Gastrocnemius medialis (tissue), 4 donors: ENCODE results near the gene ITPKB. TPM values are rescaled to one million over a fixed set of nuclear protein-coding genes. Genes with fewer than 3 reads are reported as not detected.
A peak's percentile ranks its signal among the peaks of the same experiment; 100 is the strongest.

Source experiments
- ATAC-seq, 2 donors: fragments of 150-250 bp; one replicate each; pipeline ENCODE4 v1.9.1; 2016
- DNase-seq, 2 donors: peaks; one replicate each; pipeline ENCODE4 v3.0.0-alpha.2; 2019
- H3K27ac ChIP-seq, 4 donors: fragments of 200-600 bp; sonication (generic); 1 replicate in 1 of 4; 2 replicates in 3 of 4; pipeline ENCODE4 v1.5.1; 2016 to 2018; ENCODE audit warnings: mild to moderate bottlenecking in 2 of 4, moderate library complexity in 1 of 4
- H3K27me3 ChIP-seq, 3 donors: fragments of 200-600 bp; sonication (generic) in 2 of 3; 1 replicate in 1 of 3; 2 replicates in 2 of 3; pipeline versions ENCODE4 v1.5.1 to v1.6.0; 2016 to 2019; ENCODE audit warnings: mild to moderate bottlenecking in 1 of 3, moderate library complexity in 1 of 3
- H3K36me3 ChIP-seq, 2 donors: fragments of 200-600 bp; sonication (generic) in 1 of 2; one replicate each; pipeline ENCODE4 v1.5.1; 2017 to 2018
- H3K4me1 ChIP-seq, 2 donors: fragments of 200-600 bp; sonication (generic) in 1 of 2; one replicate each; pipeline ENCODE4 v1.5.1; 2016 to 2017; ENCODE audit warnings: mild to moderate bottlenecking in 2 of 2
- H3K4me3 ChIP-seq, 4 donors: fragments of 200-600 bp; sonication (generic) in 3 of 4; 1 replicate in 1 of 4; 2 replicates in 3 of 4; pipeline ENCODE4 v1.5.1; 2016 to 2019; ENCODE audit warnings: mild to moderate bottlenecking in 2 of 4
- H3K9me3 ChIP-seq, 3 donors: fragments of 200-600 bp; sonication (generic) in 2 of 3; 1 replicate in 1 of 3; 2 replicates in 2 of 3; pipeline ENCODE4 v1.5.1; 2016 to 2019
- CTCF ChIP-seq, 5 experiments: fragments of 450-650 bp in 3 of 5; fragments of 200-600 bp in 2 of 5; sonication (generic) in 2 of 5; IDR thresholded peaks in 4 of 5; conservative IDR thresholded peaks in 1 of 5; 1 replicate in 4 of 5; 2 replicates in 1 of 5; pipeline ENCODE4 v1.5.1; 2016 to 2019; ENCODE audit warnings: antibody characterized with exemption in 5 of 5, mild to moderate bottlenecking in 3 of 5, moderate library complexity in 3 of 5
- POLR2A ChIP-seq, 2 donors: fragments of 450-650 bp; IDR thresholded peaks; one replicate each; pipeline ENCODE4 v1.6.1; 2017; ENCODE audit warnings: antibody characterized with exemption in 2 of 2, mild to moderate bottlenecking in 2 of 2, moderate library complexity in 2 of 2
- in situ Hi-C, 4 donors: fragments of 200-750 bp; cut with MboI; loops; one replicate each; pipeline versions ENCODE4 v1.15.0 to v1.8.0; 2017; ENCODE audit warnings: low sequenced_read_pairs in 4 of 4
- intact Hi-C: fragments of 100-400 bp; cut with DNase I; formaldehyde crosslinking; loops from one replicate; pipeline ENCODE4 v1.15.1; 2023; ENCODE audit warnings: low total_unique reads
- total RNA-seq, 4 donors: library from RNA; depleted of rRNA; stranded (reverse); fragments of >200 nt; gene quantifications; one replicate each; pipeline versions ENCODE4 v1.1.0 to v1.2.3, GENCODE V29; 2016

ITPKB gene
- total RNA-seq, 4 donors from 2014 or later, result 7.1 to 13.9 (median 7.8) TPM

GRCh38 chr1:226634611-226635246 is 104.4 kb downstream of the ITPKB start:
- intact Hi-C loops, result loop anchor here (1.0 to 5.0 kb wide), 4 partner anchors 53 to 194 kb away; partner anchors contain the start of gene ITPKB
- TF ChIP-seq POLR2A (IDR thresholded peaks at IDR 0.05) (no peak), CTCF (IDR thresholded peaks at IDR 0.05 in 4 of 5, conservative IDR thresholded peaks at IDR 0.05 in 1 of 5) (no peak)
- Histone ChIP-seq H3K4me1 (peaks cover 33 to 41% of the 10 kb centered on the region in 2 donors), H3K4me3 (no peak overlapping the region), H3K9me3 (no peaks in the 10 kb centered on the region), H3K36me3 (peaks cover 0 to 5% of the 10 kb centered on the region in 2 donors), H3K27me3 (no peaks in the 10 kb centered on the region), H3K27ac (peak overlapping the region; percentile 29 to 71 (median 56))
- DNase-seq, result peak in 1 of 2 donors; percentile 10
- in situ Hi-C loops, result loop anchor here (5.0 to 25.0 kb wide), 4 partner anchors 53 to 803 kb away; no protein-coding TSS in a partner anchor
- no peak for ATAC-seq

DNA sequence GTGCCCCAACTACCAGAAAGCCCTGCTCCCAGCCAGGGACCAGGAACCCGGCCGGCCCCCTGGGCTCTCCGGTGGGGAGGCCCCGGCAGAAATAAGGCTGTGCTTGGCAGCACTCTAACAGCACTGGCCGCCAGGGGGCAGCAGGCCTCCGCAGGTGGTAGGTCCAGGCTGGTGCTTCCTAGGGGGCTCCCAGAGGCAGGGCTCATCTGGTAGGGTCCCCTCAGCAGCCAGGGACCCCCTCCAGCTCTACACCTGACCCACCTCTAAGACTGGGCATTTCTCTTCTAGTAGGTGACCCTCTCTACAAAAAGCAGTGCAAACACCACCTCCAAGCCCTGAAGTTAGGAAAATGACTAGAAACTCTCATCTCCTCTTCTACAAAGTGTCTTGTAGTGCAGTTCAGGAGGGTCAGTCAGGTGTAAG is 104.9 kb downstream of the ITPKB start:
- in situ Hi-C loops (loop anchor here (5.0 to 25.0 kb wide), 3 partner anchors 193 to 803 kb away; no protein-coding TSS in a partner anchor), intact Hi-C loops (loop anchor here (1.0 to 2.0 kb wide), 3 partner anchors 53 to 194 kb away; no protein-coding TSS in a partner anchor)
- ATAC-seq (peak; percentile 64 to 75), DNase-seq (peak; percentile 56 to 75)
- H3K4me3 ChIP-seq, result no peak overlapping the region
- TF ChIP-seq POLR2A (IDR thresholded peaks at IDR 0.05) (no peak), CTCF (IDR thresholded peaks at IDR 0.05 in 4 of 5, conservative IDR thresholded peaks at IDR 0.05 in 1 of 5) (peak; percentile 90 to 98 (median 98))
- H3K9me3 ChIP-seq, result no peaks in the 10 kb centered on the region
- no peaks in the 10 kb centered on the region for H3K27me3 ChIP-seq
- H3K27ac ChIP-seq, result peak overlapping the region; percentile 46 to 71 (median 66)
- no peaks in the 10 kb centered on the region for H3K36me3 ChIP-seq
- H3K4me1 ChIP-seq, result peaks cover 33 to 41% of the 10 kb centered on the region in 2 donors

DNA sequence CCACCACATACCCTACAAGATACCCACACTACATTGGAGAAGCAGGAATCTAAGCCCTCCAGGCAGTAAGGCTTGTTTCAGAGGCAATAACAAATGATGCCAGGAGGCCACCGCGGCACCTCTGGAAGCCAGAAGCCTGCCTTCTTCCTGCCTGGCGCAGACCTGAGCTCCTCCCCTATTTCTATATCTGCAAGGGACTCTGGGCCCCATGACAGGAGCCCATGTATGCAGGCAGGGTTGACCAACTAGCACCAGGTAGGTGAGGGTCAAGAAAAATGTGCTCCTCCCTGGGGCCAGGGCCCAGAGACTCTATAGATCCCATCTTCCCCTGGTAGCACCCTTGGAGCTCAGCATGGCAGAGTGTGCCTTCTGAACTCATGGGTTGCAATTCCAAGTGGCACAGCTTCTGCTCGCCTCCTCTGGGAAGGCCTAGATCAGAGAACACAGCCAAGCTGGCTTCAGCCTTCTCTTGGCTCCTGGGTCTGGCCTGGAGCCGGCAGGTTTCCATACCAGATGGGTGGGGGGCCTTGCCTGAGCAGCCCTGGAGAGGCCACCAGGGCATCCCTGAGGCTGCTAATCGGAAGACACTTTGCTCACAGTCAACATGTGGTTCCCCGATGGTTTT is 105.4 kb downstream of the ITPKB start:
- ATAC-seq, result peak; percentile 4 to 6
- peaks cover 31 to 41% of the 10 kb centered on the region in 2 donors for H3K4me1 ChIP-seq

GRCh38 chr1:226632922-226633351 is 106.1 kb downstream of the ITPKB start:
- no peaks in the 10 kb centered on the region for H3K36me3 ChIP-seq
- H3K27me3 ChIP-seq, result no peaks in the 10 kb centered on the region
- DNase-seq (peak in 1 of 2 donors; percentile 13), ATAC-seq (no peak)
- no peak for TF ChIP-seq CTCF (IDR thresholded peaks at IDR 0.05 in 4 of 5, conservative IDR thresholded peaks at IDR 0.05 in 1 of 5)
- TF ChIP-seq POLR2A (IDR thresholded peaks at IDR 0.05), result no peak
- H3K4me1 ChIP-seq, result peaks cover 24 to 34% of the 10 kb centered on the region in 2 donors
- H3K27ac ChIP-seq, result peak overlapping the region; percentile 46 to 71 (median 66)
- intact Hi-C loops, result no loop called here
- no peaks in the 10 kb centered on the region for H3K9me3 ChIP-seq
- no peak overlapping the region for H3K4me3 ChIP-seq
- in situ Hi-C loops, result loop anchor here (5.0 to 25.0 kb wide), 3 partner anchors 194 to 804 kb away; no protein-coding TSS in a partner anchor

More for the DNA sequence above, 105.4 kb downstream of the ITPKB start:
- in situ Hi-C loops (loop anchor here (5.0 to 25.0 kb wide), 3 partner anchors 194 to 804 kb away; no protein-coding TSS in a partner anchor), intact Hi-C loops (loop anchor here (1.0 to 2.0 kb wide), 3 partner anchors 54 to 195 kb away; no protein-coding TSS in a partner anchor)
- Histone ChIP-seq H3K27me3 (no peaks in the 10 kb centered on the region), H3K27ac (peak overlapping the region; percentile 46 to 71 (median 66)), H3K9me3 (no peaks in the 10 kb centered on the region), H3K36me3 (no peaks in the 10 kb centered on the region), H3K4me3 (no peak overlapping the region)
- peak in 1 of 2 donors; percentile 10 for DNase-seq
- no peak for TF ChIP-seq POLR2A (IDR thresholded peaks at IDR 0.05)
- TF ChIP-seq CTCF (IDR thresholded peaks at IDR 0.05 in 4 of 5, conservative IDR thresholded peaks at IDR 0.05 in 1 of 5), result no peak
